ENCODE measurements around the gene IRAK3. TPM values are rescaled to one million over a fixed set of nuclear protein-coding genes. Genes with fewer than 3 reads are reported as not detected.

IRAK3 gene
- total RNA-seq, 1 donor: 3.6 TPM

GRCh38 chr12:66236969-66237368, 48.0 kb downstream of the IRAK3 start:
- no peak for DNase-seq (ENCODE audit: insufficient read length, low spot score, missing footprints)
- Histone ChIP-seq H3K4me1 (ENCODE audit: insufficient read depth, low read length) (peaks cover 7% of the 10 kb centered on the region), H3K4me2 (ENCODE audit: insufficient read depth, low read length) (no peak overlapping the region), H4K20me1 (ENCODE audit: insufficient read depth, low read length) (no peaks in the 10 kb centered on the region), H3K79me2 (ENCODE audit: insufficient read depth, low read length) (no peaks in the 10 kb centered on the region), H3K27ac (ENCODE audit: low read depth, low read length) (no peak overlapping the region), H3K36me3 (ENCODE audit: insufficient read depth, low read length) (no peaks in the 10 kb centered on the region), H2AFZ (ENCODE audit: low read length) (no peak overlapping the region), H3K9me3 (ENCODE audit: low read depth, low read length) (no peaks in the 10 kb centered on the region), H3K27me3 (ENCODE audit: insufficient read depth, low read length) (no peaks in the 10 kb centered on the region), H3K4me3 (ENCODE audit: insufficient read depth, low read length) (no peak overlapping the region)
- TF ChIP-seq CTCF (IDR thresholded peaks at IDR 0.05; ENCODE audit: extremely low read depth, low read depth, low read length): no peak

- TF ChIP-seq CTCF (IDR thresholded peaks at IDR 0.05; ENCODE audit: extremely low read depth, low read depth, low read length): no peak
- no peaks in the 10 kb centered on the region for H3K79me2 ChIP-seq (ENCODE audit: insufficient read depth, low read length)
- DNase-seq (ENCODE audit: insufficient read length, low spot score, missing footprints): no peak
- H3K9me3 ChIP-seq (ENCODE audit: low read depth, low read length): no peaks in the 10 kb centered on the region
- H3K27ac ChIP-seq (ENCODE audit: low read depth, low read length): no peak overlapping the region
- H3K4me2 ChIP-seq (ENCODE audit: insufficient read depth, low read length): no peak overlapping the region
- H3K4me3 ChIP-seq (ENCODE audit: insufficient read depth, low read length): no peak overlapping the region
- no peaks in the 10 kb centered on the region for H3K36me3 ChIP-seq (ENCODE audit: insufficient read depth, low read length)
- no peaks in the 10 kb centered on the region for H4K20me1 ChIP-seq (ENCODE audit: insufficient read depth, low read length)
- H3K27me3 ChIP-seq (ENCODE audit: insufficient read depth, low read length): no peaks in the 10 kb centered on the region
- no peak overlapping the region for H2AFZ ChIP-seq (ENCODE audit: low read length)
- peaks cover 11% of the 10 kb centered on the region for H3K4me1 ChIP-seq (ENCODE audit: insufficient read depth, low read length)
Observed at GRCh38 chr12:66237505-66238175, 48.6 kb downstream of the IRAK3 start.

- Histone ChIP-seq H3K79me2 (ENCODE audit: insufficient read depth, low read length) (no peaks in the 10 kb centered on the region), H3K27ac (ENCODE audit: low read depth, low read length) (no peak overlapping the region), H3K9me3 (ENCODE audit: low read depth, low read length) (no peaks in the 10 kb centered on the region), H3K36me3 (ENCODE audit: insufficient read depth, low read length) (no peaks in the 10 kb centered on the region), H3K4me1 (ENCODE audit: insufficient read depth, low read length) (peaks cover 11% of the 10 kb centered on the region), H3K27me3 (ENCODE audit: insufficient read depth, low read length) (no peaks in the 10 kb centered on the region), H2AFZ (ENCODE audit: low read length) (no peak overlapping the region), H4K20me1 (ENCODE audit: insufficient read depth, low read length) (no peaks in the 10 kb centered on the region), H3K4me2 (ENCODE audit: insufficient read depth, low read length) (no peak overlapping the region), H3K4me3 (ENCODE audit: insufficient read depth, low read length) (no peak overlapping the region)
- no peak for TF ChIP-seq CTCF (IDR thresholded peaks at IDR 0.05; ENCODE audit: extremely low read depth, low read depth, low read length)
- DNase-seq (ENCODE audit: insufficient read length, low spot score, missing footprints): no peak
Observed at GRCh38 chr12:66239295-66239694, 50.3 kb downstream of the IRAK3 start.

GRCh38 chr12:66240096-66240820, 51.2 kb downstream of the IRAK3 start:
- no peaks in the 10 kb centered on the region for H3K79me2 ChIP-seq (ENCODE audit: insufficient read depth, low read length)
- TF ChIP-seq CTCF (IDR thresholded peaks at IDR 0.05; ENCODE audit: extremely low read depth, low read depth, low read length): no peak
- H3K4me3 ChIP-seq (ENCODE audit: insufficient read depth, low read length): no peak overlapping the region
- no peak overlapping the region for H2AFZ ChIP-seq (ENCODE audit: low read length)
- no peak overlapping the region for H3K27ac ChIP-seq (ENCODE audit: low read depth, low read length)
- no peaks in the 10 kb centered on the region for H3K27me3 ChIP-seq (ENCODE audit: insufficient read depth, low read length)
- DNase-seq (ENCODE audit: insufficient read length, low spot score, missing footprints): no peak
- H3K4me2 ChIP-seq (ENCODE audit: insufficient read depth, low read length): no peak overlapping the region
- H3K9me3 ChIP-seq (ENCODE audit: low read depth, low read length): no peaks in the 10 kb centered on the region
- no peaks in the 10 kb centered on the region for H3K36me3 ChIP-seq (ENCODE audit: insufficient read depth, low read length)
- no peaks in the 10 kb centered on the region for H4K20me1 ChIP-seq (ENCODE audit: insufficient read depth, low read length)
- peaks cover 11% of the 10 kb centered on the region for H3K4me1 ChIP-seq (ENCODE audit: insufficient read depth, low read length)

Measured in osteoblast (primary cell).